ENCODE data around the gene SLC35F4.

- TF ChIP-seq POLR2A (IDR thresholded peaks at IDR 0.05; ENCODE audit: low read depth, low read length) (no peak), USF2 (IDR thresholded peaks at IDR 0.05; ENCODE audit: low read depth, low read length) (no peak), CTCF (conservative IDR thresholded peaks at IDR 0.05; ENCODE audit: low read depth, low read length) (no peak), RFX5 (IDR thresholded peaks at IDR 0.05; ENCODE audit: low read depth, low read length) (no peak), CEBPB (IDR thresholded peaks at IDR 0.05; ENCODE audit: low read depth, low read length) (no peak), CHD1 (IDR thresholded peaks at IDR 0.05; ENCODE audit: low read depth, low read length) (no peak), ELK1 (IDR thresholded peaks at IDR 0.05; ENCODE audit: borderline replicate concordance, low read depth, low read length) (no peak), RAD21 (IDR thresholded peaks at IDR 0.05; ENCODE audit: low read length) (no peak), SMC3 (IDR thresholded peaks at IDR 0.05; ENCODE audit: low read depth, low read length) (no peak), BHLHE40 (IDR thresholded peaks at IDR 0.05; ENCODE audit: low read depth, low read length) (no peak), NFE2L2 (IDR thresholded peaks at IDR 0.05; ENCODE audit: low read depth, low read length) (no peak), MAZ (IDR thresholded peaks at IDR 0.05; ENCODE audit: borderline replicate concordance, low read depth, low read length) (no peak), FOS (IDR thresholded peaks at IDR 0.05; ENCODE audit: low read depth, low read length) (no peak), MAFK (IDR thresholded peaks at IDR 0.05; ENCODE audit: low read depth, low read length) (no peak)
Measured at GRCh38 chr14:57634335-57634734, 231.6 kb downstream of the SLC35F4 start.
